ENCODE data around the gene HIVEP3. TPM values are rescaled to one million over a fixed set of nuclear protein-coding genes. Genes with fewer than 3 reads are reported as not detected.
A peak's percentile ranks its signal among the peaks of the same experiment; 100 is the strongest.

HIVEP3 gene
- total and polyA plus RNA-seq, 2 of the 13 experiments (the other 11 are each of a cell fraction or from before 2014, with no cell fraction given): 0.05 TPM; not detected in 1

DNA sequence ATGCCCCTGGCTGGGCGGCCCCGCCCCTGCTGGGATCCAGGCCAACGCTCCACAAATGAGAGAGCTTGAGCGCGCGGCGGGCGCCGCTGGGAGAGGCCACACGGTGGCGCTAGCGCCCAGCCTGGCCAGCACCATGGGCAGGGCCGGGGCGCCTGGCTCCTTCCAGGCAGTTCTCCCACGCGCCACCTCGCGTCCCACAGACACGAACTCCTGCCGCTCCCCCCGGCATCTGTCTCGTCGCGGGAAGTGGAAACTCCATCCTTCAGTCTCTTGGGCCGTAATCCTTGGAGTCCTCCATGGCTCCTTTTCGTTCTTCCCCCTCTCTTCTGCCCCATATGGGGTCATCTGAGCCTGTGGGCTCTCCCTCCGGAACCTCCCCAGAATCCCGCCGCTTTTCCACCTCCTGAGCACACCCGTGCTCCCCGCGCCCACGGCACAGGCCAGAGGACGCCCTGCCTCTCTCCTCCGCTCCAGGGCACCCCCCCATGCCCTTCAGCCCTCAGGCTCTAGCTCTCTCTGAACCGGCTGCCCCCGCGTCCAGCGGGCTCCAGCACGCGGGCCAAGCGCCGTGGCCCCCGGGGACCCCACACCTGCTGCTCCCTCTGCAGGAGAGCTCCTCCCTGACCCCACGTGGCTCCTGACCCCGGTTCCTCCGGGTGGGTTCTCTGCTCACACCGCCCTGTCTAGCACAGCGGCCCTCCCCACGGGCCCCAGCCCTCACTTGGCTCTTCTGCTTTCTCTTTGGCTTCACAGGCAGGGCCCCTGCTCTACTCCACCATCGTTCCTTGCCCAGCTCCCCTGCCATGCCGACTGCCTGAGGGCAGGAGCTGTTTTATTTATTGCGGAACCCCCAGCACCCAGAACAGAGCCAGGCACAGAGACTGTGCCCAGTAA, 402.3 kb downstream of the HIVEP3 start (continued):
- TF ChIP-seq ZNF484 (CRISPR knock-in tag; IDR thresholded peaks at IDR 0.05; ENCODE audit: borderline replicate concordance, low read depth) (no peak), FOXC1 (CRISPR knock-in tag; IDR thresholded peaks at IDR 0.05; ENCODE audit: borderline replicate concordance) (no peak), DNMT3B (CRISPR knock-in tag; conservative IDR thresholded peaks at IDR 0.05) (no peak), NFE2 (CRISPR knock-in tag; IDR thresholded peaks at IDR 0.05) (no peak), HHEX (CRISPR knock-in tag; IDR thresholded peaks at IDR 0.05) (no peak), MTF2 (CRISPR knock-in tag; IDR thresholded peaks at IDR 0.05; ENCODE audit: borderline replicate concordance) (peak; percentile 52; the same call in 1 of the 2 replicates), NFATC3 (CRISPR knock-in tag; IDR thresholded peaks at IDR 0.05) (no peak), MLLT10 (CRISPR knock-in tag; IDR thresholded peaks at IDR 0.05) (no peak), PRPF4 (IDR thresholded peaks at IDR 0.05; ENCODE audit: low read depth, low read length, poor library complexity, severe bottlenecking) (no peak), GTF3A (CRISPR knock-in tag; conservative IDR thresholded peaks at IDR 0.05) (no peak), HNF4A (CRISPR knock-in tag; IDR thresholded peaks at IDR 0.05) (no peak), SRF (IDR thresholded peaks at IDR 0.05; ENCODE audit: low read depth, low read length) (no peak), RARA (CRISPR knock-in tag; IDR thresholded peaks at IDR 0.05) (no peak), SALL2 (CRISPR knock-in tag; IDR thresholded peaks at IDR 0.05) (peak; percentile 51; the same call in 1 of the 2 replicates), NFE2L2 (IDR thresholded peaks at IDR 0.05; ENCODE audit: low read length) (no peak), PHF21A (CRISPR knock-in tag; IDR thresholded peaks at IDR 0.05) (0 out of 2 replicates have a peak, but pooled peaks have one; percentile 33), LCORL (IDR thresholded peaks at IDR 0.05) (no peak), LCORL (CRISPR knock-in tag; IDR thresholded peaks at IDR 0.05) (no peak), SATB2 (CRISPR knock-in tag; IDR thresholded peaks at IDR 0.05) (no peak), ZNF331 (CRISPR knock-in tag; IDR thresholded peaks at IDR 0.05) (no peak)
- TF ChIP-seq, protein P1, sequence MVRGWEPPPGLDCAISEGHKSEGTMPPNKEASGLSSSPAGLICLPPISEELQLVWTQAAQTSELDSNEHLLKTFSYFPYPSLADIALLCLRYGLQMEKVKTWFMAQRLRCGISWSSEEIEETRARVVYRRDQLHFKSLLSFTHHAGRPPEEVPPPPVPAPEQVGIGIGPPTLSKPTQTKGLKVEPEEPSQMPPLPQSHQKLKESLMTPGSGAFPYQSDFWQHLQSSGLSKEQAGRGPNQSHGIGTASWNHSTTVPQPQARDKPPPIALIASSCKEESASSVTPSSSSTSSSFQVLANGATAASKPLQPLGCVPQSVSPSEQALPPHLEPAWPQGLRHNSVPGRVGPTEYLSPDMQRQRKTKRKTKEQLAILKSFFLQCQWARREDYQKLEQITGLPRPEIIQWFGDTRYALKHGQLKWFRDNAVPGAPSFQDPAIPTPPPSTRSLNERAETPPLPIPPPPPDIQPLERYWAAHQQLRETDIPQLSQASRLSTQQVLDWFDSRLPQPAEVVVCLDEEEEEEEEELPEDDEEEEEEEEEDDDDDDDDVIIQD (CRISPR knock-in tag; IDR thresholded peaks at IDR 0.05; ENCODE audit: low read depth): no peak
- TF ChIP-seq, protein P2, sequence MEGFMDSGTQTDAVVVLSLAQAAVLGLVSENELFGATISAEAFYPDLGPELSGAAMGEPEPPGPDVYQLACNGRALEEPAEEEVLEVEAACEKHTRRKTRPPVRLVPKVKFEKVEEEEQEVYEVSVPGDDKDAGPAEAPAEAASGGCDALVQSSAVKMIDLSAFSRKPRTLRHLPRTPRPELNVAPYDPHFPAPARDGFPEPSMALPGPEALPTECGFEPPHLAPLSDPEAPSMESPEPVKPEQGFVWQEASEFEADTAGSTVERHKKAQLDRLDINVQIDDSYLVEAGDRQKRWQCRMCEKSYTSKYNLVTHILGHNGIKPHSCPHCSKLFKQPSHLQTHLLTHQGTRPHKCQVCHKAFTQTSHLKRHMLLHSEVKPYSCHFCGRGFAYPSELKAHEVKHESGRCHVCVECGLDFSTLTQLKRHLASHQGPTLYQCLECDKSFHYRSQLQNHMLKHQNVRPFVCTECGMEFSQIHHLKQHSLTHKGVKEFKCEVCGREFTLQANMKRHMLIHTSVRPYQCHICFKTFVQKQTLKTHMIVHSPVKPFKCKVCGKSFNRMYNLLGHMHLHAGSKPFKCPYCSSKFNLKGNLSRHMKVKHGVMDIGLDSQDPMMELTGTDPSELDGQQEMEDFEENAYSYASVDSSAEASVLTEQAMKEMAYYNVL (CRISPR knock-in tag; IDR thresholded peaks at IDR 0.05; ENCODE audit: borderline replicate concordance): no peak
- TF ChIP-seq, protein P3, sequence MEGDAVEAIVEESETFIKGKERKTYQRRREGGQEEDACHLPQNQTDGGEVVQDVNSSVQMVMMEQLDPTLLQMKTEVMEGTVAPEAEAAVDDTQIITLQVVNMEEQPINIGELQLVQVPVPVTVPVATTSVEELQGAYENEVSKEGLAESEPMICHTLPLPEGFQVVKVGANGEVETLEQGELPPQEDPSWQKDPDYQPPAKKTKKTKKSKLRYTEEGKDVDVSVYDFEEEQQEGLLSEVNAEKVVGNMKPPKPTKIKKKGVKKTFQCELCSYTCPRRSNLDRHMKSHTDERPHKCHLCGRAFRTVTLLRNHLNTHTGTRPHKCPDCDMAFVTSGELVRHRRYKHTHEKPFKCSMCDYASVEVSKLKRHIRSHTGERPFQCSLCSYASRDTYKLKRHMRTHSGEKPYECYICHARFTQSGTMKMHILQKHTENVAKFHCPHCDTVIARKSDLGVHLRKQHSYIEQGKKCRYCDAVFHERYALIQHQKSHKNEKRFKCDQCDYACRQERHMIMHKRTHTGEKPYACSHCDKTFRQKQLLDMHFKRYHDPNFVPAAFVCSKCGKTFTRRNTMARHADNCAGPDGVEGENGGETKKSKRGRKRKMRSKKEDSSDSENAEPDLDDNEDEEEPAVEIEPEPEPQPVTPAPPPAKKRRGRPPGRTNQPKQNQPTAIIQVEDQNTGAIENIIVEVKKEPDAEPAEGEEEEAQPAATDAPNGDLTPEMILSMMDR (CRISPR knock-in tag; IDR thresholded peaks at IDR 0.05): peak; percentile 89
- TF ChIP-seq, protein P4, sequence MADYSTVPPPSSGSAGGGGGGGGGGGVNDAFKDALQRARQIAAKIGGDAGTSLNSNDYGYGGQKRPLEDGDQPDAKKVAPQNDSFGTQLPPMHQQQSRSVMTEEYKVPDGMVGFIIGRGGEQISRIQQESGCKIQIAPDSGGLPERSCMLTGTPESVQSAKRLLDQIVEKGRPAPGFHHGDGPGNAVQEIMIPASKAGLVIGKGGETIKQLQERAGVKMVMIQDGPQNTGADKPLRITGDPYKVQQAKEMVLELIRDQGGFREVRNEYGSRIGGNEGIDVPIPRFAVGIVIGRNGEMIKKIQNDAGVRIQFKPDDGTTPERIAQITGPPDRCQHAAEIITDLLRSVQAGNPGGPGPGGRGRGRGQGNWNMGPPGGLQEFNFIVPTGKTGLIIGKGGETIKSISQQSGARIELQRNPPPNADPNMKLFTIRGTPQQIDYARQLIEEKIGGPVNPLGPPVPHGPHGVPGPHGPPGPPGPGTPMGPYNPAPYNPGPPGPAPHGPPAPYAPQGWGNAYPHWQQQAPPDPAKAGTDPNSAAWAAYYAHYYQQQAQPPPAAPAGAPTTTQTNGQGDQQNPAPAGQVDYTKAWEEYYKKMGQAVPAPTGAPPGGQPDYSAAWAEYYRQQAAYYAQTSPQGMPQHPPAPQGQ (CRISPR knock-in tag; IDR thresholded peaks at IDR 0.05; ENCODE audit: borderline replicate concordance): no peak

All from HepG2 (cell line).